Prostate gland (tissue), 2 donors: ENCODE results near the gene IGF2BP2.
"Not testable (repeated sequence)": the region's sequence is repeated elsewhere in the genome, so short reads cannot be mapped to it uniquely, and the experiment has no call there.

ENCODE experiments used
- POLR2AphosphoS5 ChIP-seq: sonication (generic); formaldehyde crosslinking; IDR thresholded peaks from one replicate; pipeline ENCODE4 v1.6.1; 2017; ENCODE audit warnings: antibody characterized with exemption
- TF ChIP-seq, protein P1 (sequence below), 4 experiments: fragments of 200-600 bp in 2 of 4; fragments of 450-650 bp in 2 of 4; sonication (generic) in 2 of 4; IDR thresholded peaks; 1 replicate in 3 of 4; 2 replicates in 1 of 4; pipeline ENCODE4 v1.5.1; 2016 to 2019; ENCODE audit warnings: antibody characterized with exemption in 4 of 4, mild to moderate bottlenecking in 2 of 4, moderate library complexity in 2 of 4

GRCh38 chr3:185638651-185639050 is 186.2 kb downstream of the IGF2BP2 start:
- TF ChIP-seq, protein P1, sequence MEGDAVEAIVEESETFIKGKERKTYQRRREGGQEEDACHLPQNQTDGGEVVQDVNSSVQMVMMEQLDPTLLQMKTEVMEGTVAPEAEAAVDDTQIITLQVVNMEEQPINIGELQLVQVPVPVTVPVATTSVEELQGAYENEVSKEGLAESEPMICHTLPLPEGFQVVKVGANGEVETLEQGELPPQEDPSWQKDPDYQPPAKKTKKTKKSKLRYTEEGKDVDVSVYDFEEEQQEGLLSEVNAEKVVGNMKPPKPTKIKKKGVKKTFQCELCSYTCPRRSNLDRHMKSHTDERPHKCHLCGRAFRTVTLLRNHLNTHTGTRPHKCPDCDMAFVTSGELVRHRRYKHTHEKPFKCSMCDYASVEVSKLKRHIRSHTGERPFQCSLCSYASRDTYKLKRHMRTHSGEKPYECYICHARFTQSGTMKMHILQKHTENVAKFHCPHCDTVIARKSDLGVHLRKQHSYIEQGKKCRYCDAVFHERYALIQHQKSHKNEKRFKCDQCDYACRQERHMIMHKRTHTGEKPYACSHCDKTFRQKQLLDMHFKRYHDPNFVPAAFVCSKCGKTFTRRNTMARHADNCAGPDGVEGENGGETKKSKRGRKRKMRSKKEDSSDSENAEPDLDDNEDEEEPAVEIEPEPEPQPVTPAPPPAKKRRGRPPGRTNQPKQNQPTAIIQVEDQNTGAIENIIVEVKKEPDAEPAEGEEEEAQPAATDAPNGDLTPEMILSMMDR (IDR thresholded peaks at IDR 0.05) = not testable (repeated sequence)
- TF ChIP-seq POLR2AphosphoS5 = not testable (repeated sequence)
